OCI-LY1 (cell line): ENCODE results near the gene ZFX.

Experiments
- EZH2 ChIP-seq: fragments of 200-600 bp; sonication (generic), shearing (Covaris generic); IDR thresholded peaks from 2 replicates; pipeline ENCODE4 v1.8.0; 2017; ENCODE audit warnings: borderline replicate concordance, mixed run types, mild to moderate bottlenecking, antibody characterized with exemption, low read length, moderate library complexity, mixed read lengths
- TF ChIP-seq, protein P1 (sequence below): fragments of 200-600 bp; sonication (generic), shearing (Covaris generic); IDR thresholded peaks from 2 replicates; pipeline ENCODE4 v1.5.1; 2017; ENCODE audit warnings: mild to moderate bottlenecking, antibody characterized with exemption, low read length, moderate library complexity, mixed read lengths

DNA sequence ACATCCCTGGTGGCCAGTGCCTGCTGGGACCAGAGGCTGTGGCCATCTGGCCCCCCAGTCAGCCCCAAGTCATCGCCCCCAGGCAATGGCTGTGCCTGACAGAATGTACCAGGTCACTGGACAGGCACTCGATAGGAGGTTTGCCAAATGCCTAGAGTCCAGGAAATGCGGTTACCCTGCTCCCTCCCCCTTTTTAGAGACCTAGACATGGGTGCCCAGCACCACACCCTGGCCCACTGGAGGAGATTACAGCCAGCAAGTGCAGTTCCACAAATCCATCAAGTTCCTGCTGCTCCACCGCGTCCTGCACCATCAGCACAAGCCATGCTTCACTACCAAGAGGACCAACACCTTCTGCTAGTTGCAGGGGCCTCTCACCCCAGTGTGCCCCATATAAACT, 16.2 kb upstream of the ZFX start:
- TF ChIP-seq, protein P1, sequence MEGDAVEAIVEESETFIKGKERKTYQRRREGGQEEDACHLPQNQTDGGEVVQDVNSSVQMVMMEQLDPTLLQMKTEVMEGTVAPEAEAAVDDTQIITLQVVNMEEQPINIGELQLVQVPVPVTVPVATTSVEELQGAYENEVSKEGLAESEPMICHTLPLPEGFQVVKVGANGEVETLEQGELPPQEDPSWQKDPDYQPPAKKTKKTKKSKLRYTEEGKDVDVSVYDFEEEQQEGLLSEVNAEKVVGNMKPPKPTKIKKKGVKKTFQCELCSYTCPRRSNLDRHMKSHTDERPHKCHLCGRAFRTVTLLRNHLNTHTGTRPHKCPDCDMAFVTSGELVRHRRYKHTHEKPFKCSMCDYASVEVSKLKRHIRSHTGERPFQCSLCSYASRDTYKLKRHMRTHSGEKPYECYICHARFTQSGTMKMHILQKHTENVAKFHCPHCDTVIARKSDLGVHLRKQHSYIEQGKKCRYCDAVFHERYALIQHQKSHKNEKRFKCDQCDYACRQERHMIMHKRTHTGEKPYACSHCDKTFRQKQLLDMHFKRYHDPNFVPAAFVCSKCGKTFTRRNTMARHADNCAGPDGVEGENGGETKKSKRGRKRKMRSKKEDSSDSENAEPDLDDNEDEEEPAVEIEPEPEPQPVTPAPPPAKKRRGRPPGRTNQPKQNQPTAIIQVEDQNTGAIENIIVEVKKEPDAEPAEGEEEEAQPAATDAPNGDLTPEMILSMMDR, result no peak
- no peak for TF ChIP-seq EZH2
